Epithelial cell of esophagus (primary cell): ENCODE results near the gene ASIC3.
A peak's percentile ranks its signal among the peaks of the same experiment; 100 is the strongest.
"Not testable (repeated sequence)": the region's sequence is repeated elsewhere in the genome, so short reads cannot be mapped to it uniquely, and the experiment has no call there.

Experiments used
- DNase-seq: peaks from one replicate; pipeline ENCODE4 v3.0.0; 2010; ENCODE audit warnings: low read depth
- H3K4me3 ChIP-seq: 2 replicates; pipeline ENCODE4 v1.5.1; 2011; ENCODE audit warnings: mild to moderate bottlenecking, low read length, control low read depth
- TF ChIP-seq, protein P1 (sequence below): IDR thresholded peaks from 2 replicates; pipeline ENCODE4 v1.5.1; 2011; ENCODE audit warnings: low read depth, mild to moderate bottlenecking, low read length, control low read depth, inconsistent platforms; ENCODE audit not compliant: insufficient read depth; ENCODE audit errors: missing control alignments

ASIC3 gene

DNA sequence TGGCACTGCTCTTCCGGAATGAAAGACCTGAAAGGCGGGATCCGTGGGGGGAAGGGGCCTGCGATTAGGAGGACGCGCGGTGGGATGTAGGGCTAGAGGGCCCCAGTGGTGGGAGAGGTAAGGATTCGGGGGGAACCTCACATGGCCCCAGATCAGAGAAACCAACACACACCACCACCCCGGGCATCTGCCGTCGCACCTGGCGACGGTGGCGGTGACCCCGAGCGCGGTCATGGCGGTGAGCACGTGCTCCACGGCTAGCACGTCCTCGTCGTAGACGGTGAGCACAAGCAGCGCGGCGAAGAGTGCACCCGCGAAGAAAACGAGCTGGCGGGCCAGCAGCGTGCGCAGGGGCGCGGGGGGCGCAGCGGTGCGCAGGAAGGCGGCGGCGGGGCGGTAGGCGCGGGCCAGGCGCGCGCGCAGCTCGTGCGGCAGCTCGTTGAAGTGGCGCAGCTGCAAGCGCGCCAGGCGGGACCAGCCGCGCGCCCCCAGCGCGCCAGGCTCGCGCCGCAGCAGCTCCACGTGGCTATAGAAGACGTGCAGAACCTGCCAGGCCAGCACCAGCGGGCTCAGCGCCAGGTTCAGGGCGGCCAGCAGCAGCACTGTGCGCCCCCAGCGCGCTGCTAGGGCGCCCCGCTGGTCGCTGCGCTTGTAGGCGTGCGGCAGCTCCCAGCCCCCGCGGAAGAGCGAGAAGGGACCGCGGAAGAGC is 29.8 kb upstream of the ASIC3 start:
- DNase-seq: peak; percentile 48
- TF ChIP-seq, protein P1, sequence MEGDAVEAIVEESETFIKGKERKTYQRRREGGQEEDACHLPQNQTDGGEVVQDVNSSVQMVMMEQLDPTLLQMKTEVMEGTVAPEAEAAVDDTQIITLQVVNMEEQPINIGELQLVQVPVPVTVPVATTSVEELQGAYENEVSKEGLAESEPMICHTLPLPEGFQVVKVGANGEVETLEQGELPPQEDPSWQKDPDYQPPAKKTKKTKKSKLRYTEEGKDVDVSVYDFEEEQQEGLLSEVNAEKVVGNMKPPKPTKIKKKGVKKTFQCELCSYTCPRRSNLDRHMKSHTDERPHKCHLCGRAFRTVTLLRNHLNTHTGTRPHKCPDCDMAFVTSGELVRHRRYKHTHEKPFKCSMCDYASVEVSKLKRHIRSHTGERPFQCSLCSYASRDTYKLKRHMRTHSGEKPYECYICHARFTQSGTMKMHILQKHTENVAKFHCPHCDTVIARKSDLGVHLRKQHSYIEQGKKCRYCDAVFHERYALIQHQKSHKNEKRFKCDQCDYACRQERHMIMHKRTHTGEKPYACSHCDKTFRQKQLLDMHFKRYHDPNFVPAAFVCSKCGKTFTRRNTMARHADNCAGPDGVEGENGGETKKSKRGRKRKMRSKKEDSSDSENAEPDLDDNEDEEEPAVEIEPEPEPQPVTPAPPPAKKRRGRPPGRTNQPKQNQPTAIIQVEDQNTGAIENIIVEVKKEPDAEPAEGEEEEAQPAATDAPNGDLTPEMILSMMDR: no peak
- peak overlapping the region; percentile 4 for H3K4me3 ChIP-seq

DNA sequence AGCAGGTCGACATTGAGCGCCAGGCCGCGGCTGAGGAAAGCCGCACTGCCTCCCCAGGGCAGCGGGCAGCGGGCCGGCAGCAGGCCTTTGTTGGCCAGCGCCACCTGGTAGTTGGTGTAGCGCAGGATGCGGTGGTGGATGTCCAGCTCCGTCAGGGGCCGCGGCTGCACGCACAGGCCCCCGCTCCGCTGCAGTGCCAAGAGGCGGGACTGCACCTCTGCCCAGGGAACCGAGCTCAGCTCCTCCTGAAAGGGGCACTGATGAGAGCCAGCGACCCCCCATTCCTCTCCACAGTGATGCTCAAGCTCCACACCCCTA is 29.2 kb upstream of the ASIC3 start:
- no peak for DNase-seq
- TF ChIP-seq, protein P1: no peak
- no peak overlapping the region for H3K4me3 ChIP-seq

DNA sequence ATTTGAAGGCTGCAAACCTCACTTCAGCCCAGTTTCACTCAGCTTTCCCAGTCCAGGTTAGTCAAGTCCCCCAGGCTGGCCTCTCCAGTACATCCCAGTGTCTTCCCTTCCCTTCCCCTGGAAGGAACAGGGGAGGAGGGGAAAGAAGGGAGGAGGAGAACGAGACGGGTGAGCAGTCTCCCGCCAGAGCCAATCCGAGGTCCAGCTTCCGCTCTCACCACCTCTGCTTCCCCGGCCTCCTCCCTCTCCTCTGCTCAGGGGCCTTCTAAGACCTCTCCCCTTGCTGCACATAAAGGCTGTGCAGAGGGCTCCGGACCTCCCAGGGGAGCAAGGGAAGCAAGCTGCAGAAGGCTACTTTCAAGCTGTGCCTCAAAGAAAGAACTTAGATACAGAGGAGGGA is 28.1 kb upstream of the ASIC3 start:
- TF ChIP-seq, protein P1: no peak
- no peak for DNase-seq
- no peak overlapping the region for H3K4me3 ChIP-seq

DNA sequence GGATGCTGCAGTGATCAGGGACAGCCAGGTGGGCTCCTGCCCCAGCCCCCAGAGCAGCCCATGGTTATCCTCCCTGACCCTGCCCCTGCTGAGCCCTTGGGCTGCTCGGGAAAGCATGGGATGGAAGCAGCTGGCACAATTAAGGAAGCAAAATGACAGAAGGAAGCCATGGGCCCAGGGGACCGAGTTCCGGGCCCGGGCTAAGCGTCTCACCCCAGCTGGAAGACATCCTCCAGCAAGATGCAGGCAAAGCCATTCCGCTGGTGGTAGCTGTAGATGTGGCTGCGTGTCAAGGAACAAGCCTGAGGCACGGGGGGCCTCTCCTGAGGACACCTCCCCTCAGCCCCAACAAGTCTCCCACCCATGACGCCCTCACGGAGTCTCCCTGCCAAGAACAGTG is 25.1 kb upstream of the ASIC3 start:
- no peak overlapping the region for H3K4me3 ChIP-seq
- DNase-seq: no peak
- TF ChIP-seq, protein P1: no peak

DNA sequence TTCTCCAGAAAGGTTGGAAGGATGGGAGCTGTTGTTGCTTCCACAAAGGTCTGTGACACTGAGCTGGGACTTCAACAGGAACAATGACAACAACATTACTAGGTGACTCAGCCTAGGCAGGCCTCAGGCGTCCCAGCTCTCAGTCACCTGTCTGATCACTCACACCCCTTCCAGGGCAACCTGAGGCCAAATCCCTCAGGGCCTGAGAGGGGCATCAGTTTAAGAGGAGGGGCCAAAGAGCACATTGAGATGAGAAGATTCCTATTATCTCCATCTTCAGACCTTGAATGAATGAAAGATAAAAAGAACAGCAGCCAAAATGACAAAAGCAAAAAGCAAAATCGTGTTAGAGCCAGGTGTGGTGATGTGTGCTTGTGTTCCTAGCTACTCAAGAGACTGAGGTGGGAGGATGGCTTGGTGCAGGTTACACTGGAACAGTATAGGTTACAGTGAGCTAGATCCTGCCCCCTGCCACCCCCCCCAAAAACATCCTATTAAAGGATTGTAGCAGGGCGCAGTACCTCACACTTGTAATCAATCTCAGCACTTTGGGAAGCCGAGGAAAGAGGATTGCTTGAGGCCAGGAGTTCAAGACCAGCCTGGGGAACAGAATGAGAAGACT is 23.8 kb upstream of the ASIC3 start, which contains the start of gene ATG9B:
Gene ATG9B (minus strand): TSS at position 60 of the 622 bp plus-strand sequence. CDS start 71 bp downstream, outside the sequence.
- no peak within 1 kb of the TSS for H3K4me3 ChIP-seq
- peak; percentile 43 for DNase-seq
- TF ChIP-seq, protein P1: no peak

DNA sequence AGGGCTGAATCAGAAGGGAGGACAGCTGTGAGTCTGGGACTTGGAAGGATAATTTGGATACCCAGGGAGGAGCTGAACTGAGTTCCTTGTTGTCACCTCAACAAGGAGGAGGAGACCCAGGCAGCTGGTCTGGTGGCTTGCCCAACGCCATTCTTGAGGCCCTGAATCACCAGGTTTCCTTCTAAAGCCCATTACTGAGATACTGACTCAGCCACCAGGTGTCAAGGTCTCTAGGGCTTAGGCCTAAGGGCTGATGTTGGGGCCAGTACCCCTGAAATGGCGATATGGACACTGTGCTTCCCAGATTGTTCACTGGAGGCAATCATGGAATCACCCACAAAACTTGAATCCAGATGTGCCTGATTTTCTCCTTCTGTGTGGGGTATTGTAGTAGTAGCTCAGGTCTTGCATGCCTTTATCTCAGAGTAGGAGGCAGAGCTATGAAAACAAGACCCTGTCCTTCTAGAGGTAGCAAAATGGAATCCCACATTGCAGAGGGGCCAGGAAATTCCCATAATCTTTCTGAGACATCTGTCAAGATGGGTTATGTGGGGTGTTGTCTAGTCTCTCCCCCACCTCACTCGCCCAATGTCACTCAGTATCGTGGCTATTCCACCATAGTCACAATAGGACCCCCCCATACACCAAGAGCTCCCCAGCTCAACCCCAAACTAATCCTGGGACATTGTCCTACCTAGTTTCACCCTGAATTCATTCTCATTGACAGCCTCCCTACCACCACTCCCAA is 22.2 kb upstream of the ASIC3 start:
- TF ChIP-seq, protein P1: no peak
- DNase-seq: peak; percentile 88
- no peak overlapping the region for H3K4me3 ChIP-seq

DNA sequence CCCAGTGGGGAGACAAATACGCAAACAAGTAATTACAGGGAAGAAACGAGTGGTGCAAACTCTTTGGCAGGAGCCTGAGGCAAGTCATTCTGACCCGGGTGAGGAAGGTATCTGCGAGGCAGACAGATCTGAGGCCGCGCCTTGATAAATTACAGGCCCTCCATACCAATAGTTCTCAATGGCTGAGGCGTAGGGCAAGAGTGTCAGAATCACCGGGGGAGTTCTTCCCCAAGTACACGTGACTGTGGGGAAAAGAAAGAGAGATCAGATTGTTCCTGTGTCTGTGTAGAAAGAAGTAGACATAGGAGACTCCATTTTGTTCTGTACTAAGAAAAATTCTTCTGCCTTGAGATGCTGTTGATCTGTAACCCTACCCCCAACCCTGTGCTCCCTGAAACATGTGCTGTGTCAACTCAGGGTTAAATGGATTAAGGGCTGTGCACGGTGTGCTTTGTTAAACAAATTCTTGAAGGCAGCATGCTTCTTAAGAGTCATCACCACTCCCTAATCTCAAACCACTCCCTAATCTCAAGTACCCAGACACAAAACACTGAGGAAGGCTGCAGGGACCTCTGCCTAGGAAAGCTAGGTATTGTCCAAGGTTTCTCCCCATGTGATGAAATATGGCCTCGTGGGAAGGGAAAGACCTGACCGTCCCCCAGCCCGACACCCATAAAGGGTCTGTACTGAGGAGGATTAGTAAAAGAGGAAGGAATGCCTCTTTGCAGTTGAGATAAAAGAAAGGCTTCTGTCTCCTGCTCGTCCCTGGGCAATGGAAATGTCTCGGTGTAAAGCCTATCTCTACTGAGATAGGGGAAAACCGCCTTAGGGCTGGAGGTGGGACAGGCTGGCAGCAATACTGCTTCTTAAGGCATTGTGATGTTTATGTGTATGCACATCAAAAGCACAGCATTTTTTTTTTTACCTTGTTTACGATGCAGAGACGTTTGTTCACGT is 21.3 kb upstream of the ASIC3 start:
- peak; percentile 36 for DNase-seq
- H3K4me3 ChIP-seq: not testable (repeated sequence)

DNA sequence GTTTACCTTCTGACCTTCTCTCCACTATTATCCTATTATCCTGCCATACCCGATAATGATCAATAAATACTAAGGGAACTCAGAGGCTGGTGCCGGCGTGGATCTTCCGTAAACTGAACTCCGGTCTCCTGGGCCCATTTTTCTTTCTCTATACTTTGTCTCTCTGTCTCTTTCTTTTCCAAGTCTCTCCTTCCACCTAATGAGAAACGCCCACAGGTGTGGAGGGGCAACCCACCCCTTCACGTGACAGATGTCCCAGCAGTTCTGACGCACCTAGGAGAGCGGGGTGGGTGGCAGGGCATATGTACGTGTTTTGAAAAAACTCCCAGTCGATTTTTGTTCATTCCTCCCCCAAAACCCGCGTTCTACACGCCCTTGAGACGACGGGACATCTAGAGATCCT is 20.6 kb upstream of the ASIC3 start:
- not testable (repeated sequence) for DNase-seq
- peak overlapping the region; percentile 82 for H3K4me3 ChIP-seq
